Measurements from ENCODE around the gene FUNDC1.
A peak's percentile ranks its signal among the peaks of the same experiment; 100 is the strongest.
"Not testable (repeated sequence)": the region's sequence is repeated elsewhere in the genome, so short reads cannot be mapped to it uniquely, and the experiment has no call there.

Gene FUNDC1

DNA sequence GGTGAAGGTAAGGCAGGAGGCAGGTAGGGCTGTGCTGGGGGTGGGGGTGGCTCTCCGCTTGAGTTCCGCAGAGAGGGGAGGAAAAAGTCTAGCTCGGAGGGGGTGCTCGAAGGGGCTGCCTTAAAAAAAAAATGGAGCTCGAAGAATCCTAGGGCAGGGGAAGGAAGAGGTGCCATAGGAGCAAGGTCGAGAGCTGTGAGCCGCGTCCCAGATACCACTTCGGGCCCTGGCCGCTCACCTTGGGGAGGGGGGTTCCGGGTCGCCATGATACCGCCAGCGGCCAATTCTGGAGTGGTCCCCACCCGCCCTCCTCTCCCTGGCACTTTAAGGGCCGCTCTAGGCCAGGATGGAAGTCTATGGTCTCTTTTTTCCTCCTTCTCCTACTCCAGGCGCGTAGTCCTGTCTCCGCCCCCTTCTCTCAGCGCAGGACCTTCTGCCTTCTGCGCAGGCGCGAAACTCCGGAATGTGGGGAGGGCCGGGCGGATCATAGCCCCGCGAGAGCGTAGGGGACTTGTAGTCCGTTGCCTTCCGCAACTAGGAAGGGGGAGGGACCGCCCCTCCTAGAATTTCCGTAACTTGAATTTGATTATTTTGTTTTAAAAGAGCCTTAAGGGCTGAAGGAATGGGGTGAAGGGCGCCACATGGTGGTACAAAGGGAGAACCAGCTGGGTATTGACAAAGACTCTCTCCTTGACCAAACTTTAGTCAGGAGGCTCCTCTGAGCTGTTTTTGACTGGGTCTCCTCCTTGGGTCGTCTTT, at the start of gene FUNDC1:
Gene FUNDC1 (minus strand): TSS at position 293 of the 759 bp plus-strand sequence. CDS start 27 bp downstream, at position 266.
- peak; percentile 93 to 95 for DNase-seq

- no peak for DNase-seq
These were observed 43.2 kb upstream of the FUNDC1 start for GRCh38 chrX:44585866-44586265.

- DNase-seq: no peak
These were observed 37.8 kb upstream of the FUNDC1 start for GRCh38 chrX:44580466-44580865.

DNA sequence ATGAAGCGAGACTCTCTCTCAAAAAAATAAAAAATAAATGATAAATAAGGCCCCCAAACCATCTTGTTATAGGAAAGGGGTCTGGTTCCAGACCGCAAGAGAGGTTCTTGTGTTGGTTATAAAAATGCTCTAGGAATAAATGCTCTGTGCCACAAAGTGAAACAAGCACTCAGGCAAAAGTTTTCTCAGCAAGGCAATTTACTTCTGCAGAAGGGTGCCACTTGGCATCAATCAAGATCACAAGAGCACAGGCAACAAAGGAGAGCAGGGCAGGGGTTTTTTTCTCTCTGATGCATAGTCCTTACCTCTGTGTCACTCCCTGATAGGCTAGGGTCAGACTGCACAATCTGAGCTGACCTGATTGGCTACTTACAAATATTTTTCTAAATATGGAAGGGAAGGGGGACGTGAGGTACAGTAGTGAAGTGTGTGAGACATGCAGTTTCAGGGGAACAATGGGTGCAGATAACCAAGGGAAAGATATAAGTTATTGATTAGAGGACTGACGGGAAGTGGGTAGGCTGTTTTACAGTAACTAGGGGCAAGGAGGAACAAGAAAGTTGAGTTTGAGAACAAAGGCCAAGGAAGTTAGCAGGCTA, 29.8 kb upstream of the FUNDC1 start:
- no peak for DNase-seq

DNA sequence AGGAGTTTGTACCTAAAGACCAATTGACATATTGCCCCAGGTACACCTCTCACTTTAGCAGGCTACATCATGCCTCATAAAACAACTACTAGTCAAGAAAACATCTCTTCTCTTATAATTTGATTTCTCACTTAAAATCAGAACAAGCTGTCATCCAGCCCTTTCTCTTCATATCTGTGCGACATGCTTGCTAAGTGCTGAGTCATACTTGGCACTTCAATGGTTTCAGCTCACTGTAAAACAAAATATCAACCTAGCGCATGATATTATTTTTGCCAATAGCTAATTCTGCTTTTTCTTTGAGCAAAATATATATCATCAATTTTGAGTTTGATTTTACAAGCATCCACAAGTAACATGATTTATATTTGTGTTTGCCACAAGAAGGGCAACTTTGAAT, 27.9 kb upstream of the FUNDC1 start:
- no peak for DNase-seq

GRCh38 chrX:44569122-44569521, 26.5 kb upstream of the FUNDC1 start:
- no peak for DNase-seq

- DNase-seq: no peak
These were observed 25.5 kb upstream of the FUNDC1 start for GRCh38 chrX:44568196-44568595.

GRCh38 chrX:44561896-44562295, 19.2 kb upstream of the FUNDC1 start:
- DNase-seq: not testable (repeated sequence)

DNA sequence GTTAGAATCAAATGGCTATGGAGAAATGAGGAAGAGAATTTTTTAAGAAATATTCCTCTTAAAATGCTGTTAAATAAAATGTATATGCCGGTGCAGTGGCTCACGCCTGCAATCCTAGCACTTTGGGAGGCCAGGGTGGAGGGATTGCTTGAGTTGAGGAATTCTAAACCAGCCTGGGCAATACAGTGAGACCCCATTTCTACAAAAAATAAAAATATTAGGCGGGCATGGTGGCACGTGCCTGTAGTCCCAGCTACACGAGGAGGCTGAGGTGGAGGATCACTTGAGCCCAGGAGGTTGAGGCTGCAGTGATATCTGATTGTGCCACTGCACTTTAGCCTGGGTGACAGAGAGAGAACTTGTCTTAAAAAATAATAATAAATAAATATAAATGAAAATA, 7.9 kb upstream of the FUNDC1 start:
- DNase-seq: no peak

DNA sequence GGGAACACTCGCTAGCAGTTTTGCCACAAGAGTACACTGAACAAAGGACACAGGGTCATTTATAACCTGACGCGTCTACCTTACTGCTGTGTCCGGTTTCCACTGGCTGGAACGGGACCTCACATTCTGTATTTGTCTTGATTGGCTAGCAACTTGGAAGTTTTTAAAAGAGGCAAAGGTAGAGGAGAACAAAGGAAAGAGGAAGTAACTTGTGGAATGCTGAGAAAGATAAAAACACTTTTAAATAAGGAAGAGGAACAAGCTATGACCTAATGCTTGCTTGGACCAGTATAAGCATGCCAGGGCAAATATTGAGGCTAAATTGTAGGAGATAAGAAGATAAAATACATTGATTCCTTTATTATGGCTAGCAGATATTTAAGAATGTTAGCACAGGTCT, 2.8 kb upstream of the FUNDC1 start:
- DNase-seq: not testable (repeated sequence)

- DNase-seq: no peak
These were observed 1.4 kb upstream of the FUNDC1 start for GRCh38 chrX:44544036-44544435.

DNA sequence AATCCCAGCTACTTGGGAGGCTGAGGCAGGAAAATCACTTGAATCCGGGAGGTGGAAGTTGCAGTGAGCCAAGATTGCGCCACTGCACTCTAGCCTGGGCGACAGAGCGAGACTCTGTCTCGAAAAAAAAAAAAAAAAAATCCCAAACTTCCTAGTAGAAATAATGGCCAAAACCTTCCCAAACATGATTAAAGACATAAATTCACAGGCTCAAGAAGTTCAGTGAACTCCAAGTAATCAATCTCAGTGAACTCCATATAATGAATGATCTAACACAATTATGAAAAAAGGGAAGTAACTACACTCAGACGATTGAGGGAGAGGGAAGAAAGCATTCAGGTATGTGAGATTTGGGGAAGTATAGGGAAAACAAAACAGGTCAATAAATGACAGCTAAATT, 6.5 kb downstream of the FUNDC1 start:
- no peak for DNase-seq

DNA sequence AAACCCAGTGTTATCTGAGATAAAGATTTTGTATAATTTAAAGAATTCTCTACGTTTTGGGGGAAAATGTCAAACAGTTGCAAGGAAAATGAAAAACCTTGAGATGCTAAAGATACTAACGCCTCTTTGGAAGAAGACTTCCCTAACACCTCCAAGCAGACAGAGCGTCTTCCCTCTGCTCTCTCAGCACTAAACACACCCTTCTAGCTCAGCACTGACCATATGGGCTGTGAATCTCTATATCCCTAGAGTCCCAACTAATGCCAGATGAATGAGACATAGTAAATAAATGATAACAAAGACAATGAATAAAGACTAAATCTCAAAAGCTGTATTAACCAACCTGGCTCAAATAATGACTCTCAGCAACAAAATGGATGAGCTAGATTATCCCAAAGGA, 13.3 kb downstream of the FUNDC1 start:
- no peak for DNase-seq

DNA sequence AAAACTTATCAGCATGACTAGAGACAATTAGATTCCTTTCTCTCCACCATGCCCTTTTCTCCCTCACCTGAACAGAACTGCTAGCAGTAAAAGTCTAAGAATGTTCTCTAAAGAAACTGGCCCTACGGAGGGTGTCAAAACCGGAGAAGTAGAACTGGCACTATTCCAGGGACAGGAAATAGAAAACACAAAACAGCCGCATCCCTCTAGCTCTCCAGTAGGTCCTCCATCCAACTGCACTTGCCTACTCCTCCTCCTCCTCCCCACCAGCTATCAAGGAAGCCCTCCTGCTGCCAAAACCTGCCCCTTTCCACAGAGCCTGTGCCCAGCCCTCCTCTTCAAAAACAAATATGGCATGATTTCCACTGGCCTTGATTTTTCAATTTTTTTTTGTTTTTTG, 28.4 kb downstream of the FUNDC1 start:
- no peak for DNase-seq

- DNase-seq: no peak
These were observed 35.4 kb downstream of the FUNDC1 start for GRCh38 chrX:44507292-44507691.

- DNase-seq: no peak
These were observed 36.0 kb downstream of the FUNDC1 start for GRCh38 chrX:44506678-44507077.

GRCh38 chrX:44503560-44503959, 39.1 kb downstream of the FUNDC1 start:
- DNase-seq: no peak

GRCh38 chrX:44495091-44495490, 47.6 kb downstream of the FUNDC1 start:
- DNase-seq: no peak

GRCh38 chrX:44494357-44494756, 48.3 kb downstream of the FUNDC1 start:
- no peak for DNase-seq

DNA sequence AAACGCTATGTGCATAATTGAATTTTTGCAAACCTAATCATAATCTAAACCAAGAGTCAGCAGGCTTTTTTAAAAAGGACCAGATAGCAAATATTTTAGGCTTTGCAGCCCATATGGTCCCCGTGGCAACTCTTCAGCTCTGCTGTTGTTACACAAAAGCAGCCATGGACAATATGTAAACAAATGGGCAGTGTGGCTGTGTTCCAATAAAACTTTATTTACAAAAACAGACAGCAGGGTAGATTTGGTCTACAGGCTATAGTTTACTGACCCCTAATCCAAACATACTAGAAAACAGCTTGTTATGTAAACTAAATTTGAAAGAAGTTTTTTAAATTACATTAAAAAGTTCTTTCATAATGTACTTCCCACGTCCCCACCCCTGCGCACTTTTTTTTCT, 53.1 kb downstream of the FUNDC1 start:
- DNase-seq: no peak

- DNase-seq: no peak
These were observed 58.0 kb downstream of the FUNDC1 start for GRCh38 chrX:44484607-44485146.

DNA sequence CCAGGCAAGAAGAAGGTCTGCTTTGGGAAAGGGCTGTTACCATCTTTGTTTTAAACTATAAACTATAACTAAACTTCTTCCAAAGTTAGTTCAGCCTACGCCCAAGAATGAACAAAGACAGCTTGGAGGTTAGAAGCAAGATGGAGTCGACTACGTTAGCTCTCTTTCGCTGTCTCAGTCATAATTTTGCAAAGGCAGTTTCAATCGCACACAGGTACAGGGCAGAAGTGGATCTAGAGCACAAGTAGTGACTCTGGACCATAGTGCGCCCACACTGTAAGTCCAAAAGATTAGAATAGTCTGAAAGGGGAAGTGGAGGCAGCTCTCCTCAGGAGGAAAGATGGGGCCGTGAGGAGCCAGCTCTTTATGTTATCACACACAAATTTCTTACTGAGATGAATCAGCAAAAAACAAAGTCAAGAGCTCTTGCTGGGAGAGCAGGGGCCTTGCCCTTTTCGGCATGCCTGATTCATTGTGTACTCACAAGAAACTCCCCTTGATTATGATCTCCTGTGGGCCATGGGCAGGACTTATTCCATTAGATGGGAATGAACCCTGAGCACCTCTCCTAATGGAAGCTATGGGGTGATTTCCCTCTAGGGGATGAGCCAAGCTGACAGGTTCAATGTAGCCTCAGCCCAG, 58.6 kb downstream of the FUNDC1 start:
- DNase-seq: no peak

- no peak for DNase-seq
These were observed 60.1 kb downstream of the FUNDC1 start for GRCh38 chrX:44482575-44482974.

- no peak for DNase-seq
These were observed 62.1 kb downstream of the FUNDC1 start for GRCh38 chrX:44480591-44480990.

Data from CD4-positive, alpha-beta T cell treated with Interleukin-4 for 1 hour (primary cell).